Adrenal gland (tissue), 5 donors: ENCODE data around the gene RPS19.

ENCODE experiments used
- POLR2A ChIP-seq, 2 donors: fragments of 450-650 bp; IDR thresholded peaks; one replicate each; pipeline ENCODE4 v1.6.1; 2017; ENCODE audit warnings: antibody characterized with exemption in 2 of 2, mild to moderate bottlenecking in 2 of 2, moderate library complexity in 1 of 2
- TF ChIP-seq, protein P1 (sequence below), 6 experiments: fragments of 450-650 bp in 4 of 6; fragments of 200-600 bp in 2 of 6; sonication (generic) in 1 of 6; IDR thresholded peaks; 1 replicate in 5 of 6; 2 replicates in 1 of 6; pipeline versions ENCODE4 v1.5.1 to v1.8.0; 2016 to 2021; ENCODE audit warnings: antibody characterized with exemption in 6 of 6, mild to moderate bottlenecking in 2 of 6, moderate library complexity in 1 of 6
- donor health status: DM: no; HTN: no; CAD: no.

GRCh38 chr19:41860419-41861115 lies 512 bp downstream of the RPS19 start:
- peak in 1 of 2 donors; percentile 7 for TF ChIP-seq POLR2A (IDR thresholded peaks at IDR 0.05)
- TF ChIP-seq, protein P1, sequence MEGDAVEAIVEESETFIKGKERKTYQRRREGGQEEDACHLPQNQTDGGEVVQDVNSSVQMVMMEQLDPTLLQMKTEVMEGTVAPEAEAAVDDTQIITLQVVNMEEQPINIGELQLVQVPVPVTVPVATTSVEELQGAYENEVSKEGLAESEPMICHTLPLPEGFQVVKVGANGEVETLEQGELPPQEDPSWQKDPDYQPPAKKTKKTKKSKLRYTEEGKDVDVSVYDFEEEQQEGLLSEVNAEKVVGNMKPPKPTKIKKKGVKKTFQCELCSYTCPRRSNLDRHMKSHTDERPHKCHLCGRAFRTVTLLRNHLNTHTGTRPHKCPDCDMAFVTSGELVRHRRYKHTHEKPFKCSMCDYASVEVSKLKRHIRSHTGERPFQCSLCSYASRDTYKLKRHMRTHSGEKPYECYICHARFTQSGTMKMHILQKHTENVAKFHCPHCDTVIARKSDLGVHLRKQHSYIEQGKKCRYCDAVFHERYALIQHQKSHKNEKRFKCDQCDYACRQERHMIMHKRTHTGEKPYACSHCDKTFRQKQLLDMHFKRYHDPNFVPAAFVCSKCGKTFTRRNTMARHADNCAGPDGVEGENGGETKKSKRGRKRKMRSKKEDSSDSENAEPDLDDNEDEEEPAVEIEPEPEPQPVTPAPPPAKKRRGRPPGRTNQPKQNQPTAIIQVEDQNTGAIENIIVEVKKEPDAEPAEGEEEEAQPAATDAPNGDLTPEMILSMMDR (IDR thresholded peaks at IDR 0.05), result no peak
